Measurements from ENCODE around the gene AFF4. TPM values are rescaled to one million over a fixed set of nuclear protein-coding genes. Genes with fewer than 3 reads are reported as not detected.

The AFF4 gene
- total RNA-seq, 1 experiment from 2014 or later: 38.6 TPM

DNA sequence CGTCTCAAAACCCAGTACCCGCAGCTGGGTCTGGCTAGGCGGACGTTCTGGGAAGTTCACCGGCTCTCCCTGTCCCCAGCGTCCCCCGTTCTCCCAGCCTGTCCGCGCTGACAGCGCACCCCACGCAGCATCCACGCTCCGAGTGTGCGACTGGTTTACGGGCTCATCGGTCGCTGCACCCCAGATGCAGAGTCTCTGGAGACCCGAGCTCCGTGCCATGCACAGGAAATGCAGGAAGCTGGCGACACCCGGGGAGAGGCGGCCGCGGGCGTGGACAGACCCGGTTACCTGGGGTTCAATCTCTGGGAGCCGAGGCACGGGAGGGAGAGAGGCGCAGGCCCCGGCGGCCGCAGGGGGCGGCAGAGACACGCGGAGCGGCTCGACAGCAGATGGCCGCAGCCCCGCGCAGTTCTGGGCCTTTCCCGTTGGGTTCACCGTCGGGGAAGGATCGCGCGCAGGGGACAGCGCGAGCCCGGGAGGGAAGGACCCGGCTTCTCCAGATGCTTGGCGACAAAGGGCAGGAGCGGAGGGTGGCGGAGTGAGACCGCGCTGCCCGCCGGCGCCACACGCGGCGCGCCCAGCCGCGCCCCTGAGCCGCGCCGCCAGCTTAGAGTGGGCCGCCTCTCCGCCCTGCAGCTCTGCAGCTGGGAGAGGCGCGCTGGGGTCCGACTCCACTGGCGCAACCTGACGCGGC, 133.5 kb downstream of the AFF4 start:
- ChIA-PET CTCF (interaction anchor here (1.3 to 3.9 kb wide), 3 partner anchors 10 to 34 kb away, joined by 3 to 31 read pairs (median 5); no protein-coding TSS in a partner anchor), RAD21 (ENCODE audit: low non-redundant PET in 1 of 2, low total read pairs in 2 of 2, uncharacterized antibody in 2 of 2, unreplicated experiment in 2 of 2) (no interaction called here), POLR2A (interaction anchor here (1.7 kb wide), 1 partner anchor 36 kb away, joined by 5 read pairs; the partner anchor contains the start of genes GDF9 and UQCRQ)
- H3K27me3 ChIP-seq (ENCODE audit: insufficient read depth, low read length): no peaks in the 10 kb centered on the region
- peak overlapping the region; percentile 93 for H3K4me2 ChIP-seq (ENCODE audit: low read length)
- peak; percentile 38 for DNase-seq (ENCODE audit: low read depth, low spot score)
- H3K9me2 ChIP-seq (ENCODE audit: insufficient read depth): no peaks in the 10 kb centered on the region
- peaks cover 6% of the 10 kb centered on the region; the same call in 1 of the 2 replicates for H3K79me2 ChIP-seq (ENCODE audit: insufficient read depth, low read length)
- H2AFZ ChIP-seq (ENCODE audit: low read depth, low read length, poor library complexity, severe bottlenecking): no peak overlapping the region
- H3K4me3 ChIP-seq (replicated peaks in 1 of 2; ENCODE audit: low read depth in 1 of 2, low read length in 2 of 2): peak overlapping the region; percentile 65 to 73
- peak; percentile 82 for ATAC-seq
- no peaks in the 10 kb centered on the region for H3K36me3 ChIP-seq (ENCODE audit: control insufficient read depth in 1 of 2, insufficient read depth in 2 of 2, low read length in 2 of 2)
- peaks cover 12 to 19% of the 10 kb centered on the region in 2 experiments; a peak in 3 of 4 replicates for H3K4me1 ChIP-seq (ENCODE audit: control insufficient read depth in 1 of 2, insufficient read depth in 2 of 2, low read length in 2 of 2)
- peak overlapping the region; percentile 75 for H3K27ac ChIP-seq (ENCODE audit: low read depth, low read length)
- H3K9me3 ChIP-seq (ENCODE audit: control insufficient read depth in 1 of 2, insufficient read depth in 1 of 2, low read depth in 1 of 2, low read length in 2 of 2): no peaks in the 10 kb centered on the region
- intact Hi-C loops (cut with micrococcal nuclease): loop anchor here (1.0 kb wide), 1 partner anchor 53 kb away; no protein-coding TSS in a partner anchor
- no peaks in the 10 kb centered on the region for H4K20me1 ChIP-seq (ENCODE audit: insufficient read depth)
- BruUV-seq (replicated peaks): no TSS peak
- peak overlapping the region; percentile 79 for H3K9ac ChIP-seq (ENCODE audit: low read length)
- TF ChIP-seq EGR1 (IDR thresholded peaks at IDR 0.05; ENCODE audit: low read depth) (no peak), YY1 (IDR thresholded peaks at IDR 0.05; ENCODE audit: extremely low read depth, insufficient replicate concordance, low read depth, low read length) (peak; percentile 56), ZFX (IDR thresholded peaks at IDR 0.05) (no peak; the same call in 1 of the 2 replicates), POLR2A (IDR thresholded peaks at IDR 0.05; ENCODE audit: borderline replicate concordance, extremely low read depth, insufficient read depth, insufficient read length) (no peak), SP1 (IDR thresholded peaks at IDR 0.05; ENCODE audit: low read depth) (no peak), JUND (IDR thresholded peaks at IDR 0.05) (no peak), ELF1 (IDR thresholded peaks at IDR 0.05; ENCODE audit: borderline replicate concordance, low read depth) (no peak), RAD21 (IDR thresholded peaks at IDR 0.05; ENCODE audit: low read depth) (peak; percentile 86), FOSL1 (IDR thresholded peaks at IDR 0.05; ENCODE audit: low read depth) (no peak), ZNF274 (IDR thresholded peaks at IDR 0.05; ENCODE audit: low read depth, low read length) (no peak), SRF (IDR thresholded peaks at IDR 0.05; ENCODE audit: low read depth) (no peak), CBX3 (IDR thresholded peaks at IDR 0.05; ENCODE audit: low read depth) (no peak), POLR2AphosphoS5 (IDR thresholded peaks at IDR 0.05; ENCODE audit: low read depth, low read length) (no peak; the same call in 1 of the 2 replicates), CEBPB (IDR thresholded peaks at IDR 0.05; ENCODE audit: low read depth) (no peak), EZH2 (IDR thresholded peaks at IDR 0.05) (no peak), SIN3A (IDR thresholded peaks at IDR 0.05; ENCODE audit: low read depth) (no peak), REST (IDR thresholded peaks at IDR 0.05; ENCODE audit: low read depth) (no peak)
- TF ChIP-seq, protein P1, sequence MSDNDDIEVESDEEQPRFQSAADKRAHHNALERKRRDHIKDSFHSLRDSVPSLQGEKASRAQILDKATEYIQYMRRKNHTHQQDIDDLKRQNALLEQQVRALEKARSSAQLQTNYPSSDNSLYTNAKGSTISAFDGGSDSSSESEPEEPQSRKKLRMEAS (IDR thresholded peaks at IDR 0.05): peak; percentile 73; the same call in 1 of the 2 replicates
- TF ChIP-seq, protein P2, sequence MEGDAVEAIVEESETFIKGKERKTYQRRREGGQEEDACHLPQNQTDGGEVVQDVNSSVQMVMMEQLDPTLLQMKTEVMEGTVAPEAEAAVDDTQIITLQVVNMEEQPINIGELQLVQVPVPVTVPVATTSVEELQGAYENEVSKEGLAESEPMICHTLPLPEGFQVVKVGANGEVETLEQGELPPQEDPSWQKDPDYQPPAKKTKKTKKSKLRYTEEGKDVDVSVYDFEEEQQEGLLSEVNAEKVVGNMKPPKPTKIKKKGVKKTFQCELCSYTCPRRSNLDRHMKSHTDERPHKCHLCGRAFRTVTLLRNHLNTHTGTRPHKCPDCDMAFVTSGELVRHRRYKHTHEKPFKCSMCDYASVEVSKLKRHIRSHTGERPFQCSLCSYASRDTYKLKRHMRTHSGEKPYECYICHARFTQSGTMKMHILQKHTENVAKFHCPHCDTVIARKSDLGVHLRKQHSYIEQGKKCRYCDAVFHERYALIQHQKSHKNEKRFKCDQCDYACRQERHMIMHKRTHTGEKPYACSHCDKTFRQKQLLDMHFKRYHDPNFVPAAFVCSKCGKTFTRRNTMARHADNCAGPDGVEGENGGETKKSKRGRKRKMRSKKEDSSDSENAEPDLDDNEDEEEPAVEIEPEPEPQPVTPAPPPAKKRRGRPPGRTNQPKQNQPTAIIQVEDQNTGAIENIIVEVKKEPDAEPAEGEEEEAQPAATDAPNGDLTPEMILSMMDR (IDR thresholded peaks at IDR 0.05 in 2 of 3, conservative IDR thresholded peaks at IDR 0.05 in 1 of 3; ENCODE audit: borderline replicate concordance in 1 of 3, insufficient read depth in 1 of 3, low read depth in 2 of 3, low read length in 2 of 3): peak; percentile 54 to 91 (median 72)
- TF ChIP-seq, protein P3, sequence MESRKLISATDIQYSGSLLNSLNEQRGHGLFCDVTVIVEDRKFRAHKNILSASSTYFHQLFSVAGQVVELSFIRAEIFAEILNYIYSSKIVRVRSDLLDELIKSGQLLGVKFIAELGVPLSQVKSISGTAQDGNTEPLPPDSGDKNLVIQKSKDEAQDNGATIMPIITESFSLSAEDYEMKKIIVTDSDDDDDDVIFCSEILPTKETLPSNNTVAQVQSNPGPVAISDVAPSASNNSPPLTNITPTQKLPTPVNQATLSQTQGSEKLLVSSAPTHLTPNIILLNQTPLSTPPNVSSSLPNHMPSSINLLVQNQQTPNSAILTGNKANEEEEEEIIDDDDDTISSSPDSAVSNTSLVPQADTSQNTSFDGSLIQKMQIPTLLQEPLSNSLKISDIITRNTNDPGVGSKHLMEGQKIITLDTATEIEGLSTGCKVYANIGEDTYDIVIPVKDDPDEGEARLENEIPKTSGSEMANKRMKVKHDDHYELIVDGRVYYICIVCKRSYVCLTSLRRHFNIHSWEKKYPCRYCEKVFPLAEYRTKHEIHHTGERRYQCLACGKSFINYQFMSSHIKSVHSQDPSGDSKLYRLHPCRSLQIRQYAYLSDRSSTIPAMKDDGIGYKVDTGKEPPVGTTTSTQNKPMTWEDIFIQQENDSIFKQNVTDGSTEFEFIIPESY (IDR thresholded peaks at IDR 0.05; ENCODE audit: extremely low read depth, insufficient replicate concordance, low read length): no peak
